Osteocyte (in vitro differentiated cells): ENCODE results near the gene INSYN1. TPM values are rescaled to one million over a fixed set of nuclear protein-coding genes. Genes with fewer than 3 reads are reported as not detected.

ENCODE experiments used
- DNase-seq: peaks from one replicate; pipeline ENCODE4 v3.0.0; 2021; ENCODE audit warnings: mixed read lengths; ENCODE audit not compliant: unreplicated experiment; ENCODE audit errors: extremely low spot score
- H3K27ac Mint-ChIP-seq: one replicate; pipeline ENCODE4 v1.8.0; 2021; ENCODE audit warnings: mild to moderate bottlenecking, mixed read lengths; ENCODE audit not compliant: unreplicated experiment
- H3K27me3 Mint-ChIP-seq: one replicate; pipeline ENCODE4 v1.8.0; 2021; ENCODE audit warnings: mixed read lengths; ENCODE audit not compliant: unreplicated experiment
- H3K36me3 Mint-ChIP-seq: one replicate; pipeline ENCODE4 v1.8.0; 2021; ENCODE audit warnings: mixed read lengths; ENCODE audit not compliant: unreplicated experiment
- H3K4me1 Mint-ChIP-seq: one replicate; pipeline ENCODE4 v1.8.0; 2021; ENCODE audit warnings: mixed read lengths; ENCODE audit not compliant: unreplicated experiment
- H3K4me3 Mint-ChIP-seq: one replicate; pipeline ENCODE4 v1.8.0; 2021; ENCODE audit warnings: mild to moderate bottlenecking, moderate library complexity, mixed read lengths; ENCODE audit not compliant: unreplicated experiment
- H3K9me3 Mint-ChIP-seq: one replicate; pipeline ENCODE4 v1.8.0; 2021; ENCODE audit warnings: mixed read lengths; ENCODE audit not compliant: unreplicated experiment
- long read RNA-seq: library from polyadenylated mRNA; unstranded; transcript quantifications from one replicate; pipeline ENCODE4 v2.0.0, GENCODE V29; 2021
- total RNA-seq: library from RNA; stranded (reverse); gene quantifications from 2 replicates; pipeline ENCODE4 v1.2.1, GENCODE V29; 2021
- TF ChIP-seq, protein P1 (sequence below): fragments of 200-600 bp; sonication (generic); IDR thresholded peaks from 2 replicates; pipeline ENCODE4 v1.5.0; 2021; ENCODE audit warnings: antibody characterized with exemption, mild to moderate bottlenecking, moderate library complexity

Gene INSYN1, protein sequence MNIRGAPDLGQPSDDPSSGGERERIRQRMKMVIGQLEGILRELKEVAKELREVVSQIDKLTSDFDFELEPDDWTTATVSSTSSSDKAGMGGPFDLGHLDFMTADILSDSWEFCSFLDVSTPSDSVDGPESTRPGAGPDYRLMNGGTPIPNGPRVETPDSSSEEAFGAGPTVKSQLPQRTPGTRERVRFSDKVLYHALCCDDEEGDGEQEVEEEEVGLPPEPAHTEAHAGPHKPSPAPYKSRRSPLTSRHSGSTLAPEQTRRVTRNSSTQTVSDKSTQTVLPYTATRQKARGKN
- 7.9 and 8.0 TPM in 2 replicates for total RNA-seq
- long read RNA-seq = 0 reads

DNA sequence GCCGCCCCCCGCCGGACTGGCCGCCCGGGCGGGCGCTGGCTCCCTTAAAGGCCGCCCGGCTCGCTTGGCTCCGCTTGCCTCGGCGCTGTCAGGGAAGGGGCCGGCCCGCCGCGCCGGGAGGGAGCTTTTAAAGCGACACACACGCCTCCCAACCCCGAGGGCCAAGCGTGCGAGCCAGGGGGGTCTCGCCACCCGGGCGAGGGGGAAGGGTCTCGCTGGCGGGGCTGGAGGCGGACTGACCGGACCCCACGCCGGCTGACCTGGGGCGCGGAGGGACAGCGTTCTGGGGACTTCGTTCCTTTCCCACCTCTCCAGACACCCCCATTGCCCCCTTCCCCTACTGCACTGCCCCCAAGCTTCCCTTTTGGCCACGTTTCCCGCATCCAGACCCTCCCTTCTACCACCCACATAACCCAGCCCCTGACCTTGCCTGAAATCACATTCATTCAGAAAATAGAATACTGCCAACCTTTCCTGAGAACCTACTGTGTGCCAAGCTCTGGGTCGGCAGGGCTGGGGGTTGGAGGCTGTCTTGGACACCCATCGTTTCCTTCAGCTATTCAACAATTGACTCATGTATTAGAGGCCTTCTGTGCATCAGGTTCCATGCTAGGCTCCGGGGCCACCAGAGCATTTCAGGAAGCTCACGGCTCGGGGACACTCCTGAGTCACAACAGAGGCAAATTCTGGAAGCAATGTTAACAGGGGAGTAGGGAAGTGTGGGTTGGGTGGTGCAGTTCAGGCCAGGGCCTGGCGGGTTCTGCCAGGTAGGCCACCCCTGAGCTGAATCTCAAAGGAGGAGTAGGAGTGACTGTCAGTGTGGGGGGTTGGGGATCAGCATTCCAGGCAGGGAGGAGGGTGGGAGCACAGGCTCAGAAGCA is at the start of gene INSYN1:
TSS of gene INSYN1 (minus strand) at position 102 of the 881 bp plus-strand sequence. CDS start 2,221 bp downstream, outside the sequence.
- Mint-ChIP-seq H3K9me3 (no peaks in the 10 kb centered on the region), H3K36me3 (no peaks in the 10 kb centered on the region), H3K4me3 (peak within 1 kb of the TSS; percentile 60), H3K4me1 (peaks cover 3% of the 10 kb centered on the region), H3K27me3 (peaks cover 12% of the 10 kb centered on the region), H3K27ac (no peak within 1 kb of the TSS)
- TF ChIP-seq, protein P1, sequence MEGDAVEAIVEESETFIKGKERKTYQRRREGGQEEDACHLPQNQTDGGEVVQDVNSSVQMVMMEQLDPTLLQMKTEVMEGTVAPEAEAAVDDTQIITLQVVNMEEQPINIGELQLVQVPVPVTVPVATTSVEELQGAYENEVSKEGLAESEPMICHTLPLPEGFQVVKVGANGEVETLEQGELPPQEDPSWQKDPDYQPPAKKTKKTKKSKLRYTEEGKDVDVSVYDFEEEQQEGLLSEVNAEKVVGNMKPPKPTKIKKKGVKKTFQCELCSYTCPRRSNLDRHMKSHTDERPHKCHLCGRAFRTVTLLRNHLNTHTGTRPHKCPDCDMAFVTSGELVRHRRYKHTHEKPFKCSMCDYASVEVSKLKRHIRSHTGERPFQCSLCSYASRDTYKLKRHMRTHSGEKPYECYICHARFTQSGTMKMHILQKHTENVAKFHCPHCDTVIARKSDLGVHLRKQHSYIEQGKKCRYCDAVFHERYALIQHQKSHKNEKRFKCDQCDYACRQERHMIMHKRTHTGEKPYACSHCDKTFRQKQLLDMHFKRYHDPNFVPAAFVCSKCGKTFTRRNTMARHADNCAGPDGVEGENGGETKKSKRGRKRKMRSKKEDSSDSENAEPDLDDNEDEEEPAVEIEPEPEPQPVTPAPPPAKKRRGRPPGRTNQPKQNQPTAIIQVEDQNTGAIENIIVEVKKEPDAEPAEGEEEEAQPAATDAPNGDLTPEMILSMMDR = no peak
- DNase-seq = no peak

DNA sequence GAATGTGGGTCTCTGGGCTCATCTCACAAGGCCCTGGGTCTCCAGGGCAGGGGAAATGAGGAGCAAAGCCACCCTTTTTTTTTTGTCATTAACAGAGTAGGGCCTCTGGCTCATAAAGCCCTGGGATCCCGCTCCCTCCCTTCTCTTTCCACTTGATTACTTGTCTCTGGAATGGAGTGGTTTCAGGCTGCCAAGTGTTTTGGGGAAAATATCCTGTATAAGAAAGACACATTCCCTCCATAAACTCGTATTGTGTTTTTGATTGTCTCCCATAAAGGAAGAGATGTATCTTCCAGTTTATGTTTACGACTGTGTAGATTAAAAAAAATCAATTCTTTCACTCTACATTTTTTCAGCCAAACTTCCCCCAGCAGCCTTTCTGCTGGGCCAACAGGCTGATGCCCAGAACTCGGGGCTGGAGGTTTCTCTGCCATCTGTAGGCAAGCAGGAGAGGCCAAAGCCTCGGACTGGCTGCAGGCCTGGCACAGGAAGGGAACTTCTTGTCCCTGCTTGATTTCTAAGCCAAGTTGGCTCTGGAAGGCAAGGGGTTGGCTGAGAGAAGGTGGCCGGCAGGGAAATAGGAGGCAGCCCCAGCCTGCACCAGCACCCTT is 49.4 kb upstream of the INSYN1 start:
- no peak overlapping the region for H3K27ac Mint-ChIP-seq
- DNase-seq = no peak
- H3K36me3 Mint-ChIP-seq = no peaks in the 10 kb centered on the region
- no peak overlapping the region for H3K4me3 Mint-ChIP-seq
- H3K4me1 Mint-ChIP-seq = peaks cover 24% of the 10 kb centered on the region
- H3K27me3 Mint-ChIP-seq = peaks cover 3% of the 10 kb centered on the region
- TF ChIP-seq, protein P1 = no peak
- H3K9me3 Mint-ChIP-seq = no peaks in the 10 kb centered on the region

DNA sequence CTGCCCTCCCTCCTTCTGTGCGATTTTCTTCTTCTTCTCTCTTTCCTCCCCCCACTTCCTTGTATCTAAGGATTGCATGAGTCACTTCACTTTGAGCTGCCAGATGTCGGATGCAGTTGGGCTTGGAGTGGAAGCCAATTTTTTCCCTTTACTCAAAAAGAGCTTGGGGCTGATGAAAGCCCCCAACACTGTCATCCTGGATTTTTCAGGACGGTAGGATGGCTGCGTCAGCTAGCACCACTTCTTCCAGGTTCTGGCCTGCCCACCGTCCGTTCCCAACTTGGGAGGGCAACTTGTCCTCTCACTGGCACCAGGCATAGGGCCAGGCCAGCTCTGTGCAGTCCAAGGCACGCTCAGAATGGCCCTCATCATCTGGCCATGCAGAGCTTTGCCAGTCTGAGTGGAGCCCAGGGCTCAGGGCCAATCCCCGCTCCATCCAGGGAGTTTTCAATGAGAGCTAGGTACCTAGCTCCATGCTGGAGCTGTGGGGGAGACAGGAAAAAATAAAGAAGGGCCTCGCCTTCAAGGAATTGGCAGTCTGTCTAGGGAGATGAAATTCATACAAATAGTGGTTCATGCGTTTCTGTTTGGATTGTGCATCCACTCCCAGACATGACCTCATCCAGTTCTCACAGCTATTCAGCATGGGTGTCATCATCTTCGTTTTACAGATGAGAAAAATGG is 47.7 kb upstream of the INSYN1 start:
- Mint-ChIP-seq H3K4me1 (peaks cover 24% of the 10 kb centered on the region), H3K36me3 (no peaks in the 10 kb centered on the region), H3K4me3 (no peak overlapping the region), H3K27ac (peak overlapping the region; percentile 72), H3K9me3 (no peaks in the 10 kb centered on the region), H3K27me3 (no peaks in the 10 kb centered on the region)
- TF ChIP-seq, protein P1 = no peak
- DNase-seq = no peak

DNA sequence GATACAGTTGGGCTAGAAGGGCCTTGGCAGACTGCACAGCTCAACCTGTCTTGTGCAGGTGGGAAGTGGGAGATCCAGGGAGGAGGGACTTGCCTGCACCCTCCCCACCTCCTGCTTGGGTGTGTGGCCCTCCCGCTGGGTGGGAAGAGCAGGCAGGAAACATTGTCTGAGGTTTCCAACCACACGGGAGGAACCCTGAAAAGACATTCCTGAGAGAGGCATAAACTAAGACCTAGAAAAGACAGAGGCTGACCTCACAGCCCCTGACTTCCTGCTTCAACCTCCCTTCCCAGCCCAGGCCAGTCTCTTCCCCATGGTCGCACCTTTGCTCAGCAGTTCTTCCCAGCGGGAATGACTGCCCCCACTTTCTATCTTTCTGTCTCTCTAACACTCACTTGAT is 46.3 kb upstream of the INSYN1 start:
- no peak for DNase-seq
- Mint-ChIP-seq H3K27ac (peak overlapping the region; percentile 10), H3K9me3 (no peaks in the 10 kb centered on the region), H3K4me1 (peaks cover 24% of the 10 kb centered on the region), H3K4me3 (no peak overlapping the region), H3K36me3 (no peaks in the 10 kb centered on the region), H3K27me3 (no peaks in the 10 kb centered on the region)
- TF ChIP-seq, protein P1 = no peak
